ENCODE data around the gene CEP41. TPM values are rescaled to one million over a fixed set of nuclear protein-coding genes. Genes with fewer than 3 reads are reported as not detected.

The CEP41 gene
- total RNA-seq, 4 donors from 2014 or later = 1.9 to 14.0 (median 5.6) TPM

DNA sequence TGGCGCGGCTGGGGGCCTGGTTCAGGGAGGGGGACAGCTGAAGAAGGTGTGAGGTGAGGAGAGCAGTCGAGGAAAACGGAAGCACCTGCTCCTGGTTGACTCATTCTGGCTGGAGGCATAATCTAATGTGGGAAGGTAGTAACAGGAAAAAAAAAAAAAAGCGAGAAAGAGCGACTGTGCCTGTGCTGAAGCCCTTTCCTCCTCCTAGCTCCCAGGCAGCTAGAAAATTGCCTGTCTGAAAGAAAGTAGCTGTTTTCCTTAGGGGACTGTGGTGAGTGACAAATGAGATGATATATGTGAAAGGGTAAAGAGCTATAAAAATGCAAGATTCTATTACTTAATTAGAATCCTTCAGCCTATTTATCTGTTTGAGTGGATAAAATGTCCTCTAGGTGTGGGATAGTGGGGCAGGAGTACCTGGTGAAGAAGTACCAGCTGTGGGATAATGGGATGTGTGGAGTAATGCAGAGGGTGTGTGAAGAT is 46.2 kb upstream of the CEP41 start:
- TF ChIP-seq, protein P1, sequence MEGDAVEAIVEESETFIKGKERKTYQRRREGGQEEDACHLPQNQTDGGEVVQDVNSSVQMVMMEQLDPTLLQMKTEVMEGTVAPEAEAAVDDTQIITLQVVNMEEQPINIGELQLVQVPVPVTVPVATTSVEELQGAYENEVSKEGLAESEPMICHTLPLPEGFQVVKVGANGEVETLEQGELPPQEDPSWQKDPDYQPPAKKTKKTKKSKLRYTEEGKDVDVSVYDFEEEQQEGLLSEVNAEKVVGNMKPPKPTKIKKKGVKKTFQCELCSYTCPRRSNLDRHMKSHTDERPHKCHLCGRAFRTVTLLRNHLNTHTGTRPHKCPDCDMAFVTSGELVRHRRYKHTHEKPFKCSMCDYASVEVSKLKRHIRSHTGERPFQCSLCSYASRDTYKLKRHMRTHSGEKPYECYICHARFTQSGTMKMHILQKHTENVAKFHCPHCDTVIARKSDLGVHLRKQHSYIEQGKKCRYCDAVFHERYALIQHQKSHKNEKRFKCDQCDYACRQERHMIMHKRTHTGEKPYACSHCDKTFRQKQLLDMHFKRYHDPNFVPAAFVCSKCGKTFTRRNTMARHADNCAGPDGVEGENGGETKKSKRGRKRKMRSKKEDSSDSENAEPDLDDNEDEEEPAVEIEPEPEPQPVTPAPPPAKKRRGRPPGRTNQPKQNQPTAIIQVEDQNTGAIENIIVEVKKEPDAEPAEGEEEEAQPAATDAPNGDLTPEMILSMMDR (IDR thresholded peaks at IDR 0.05) = no peak
- no peak for TF ChIP-seq POLR2A (IDR thresholded peaks at IDR 0.05)
- Histone ChIP-seq H3K27ac (peak overlapping the region; percentile 32 to 84 (median 56)), H3K27me3 (no peaks in the 10 kb centered on the region), H3K4me1 (peaks cover 0 to 5% (median 1%) of the 10 kb centered on the region in 4 donors), H3K4me3 (peak overlapping the region; percentile 48 to 68 (median 57)), H3K9me3 (no peaks in the 10 kb centered on the region), H3K36me3 (no peaks in the 10 kb centered on the region)
- no peak for DNase-seq

DNA sequence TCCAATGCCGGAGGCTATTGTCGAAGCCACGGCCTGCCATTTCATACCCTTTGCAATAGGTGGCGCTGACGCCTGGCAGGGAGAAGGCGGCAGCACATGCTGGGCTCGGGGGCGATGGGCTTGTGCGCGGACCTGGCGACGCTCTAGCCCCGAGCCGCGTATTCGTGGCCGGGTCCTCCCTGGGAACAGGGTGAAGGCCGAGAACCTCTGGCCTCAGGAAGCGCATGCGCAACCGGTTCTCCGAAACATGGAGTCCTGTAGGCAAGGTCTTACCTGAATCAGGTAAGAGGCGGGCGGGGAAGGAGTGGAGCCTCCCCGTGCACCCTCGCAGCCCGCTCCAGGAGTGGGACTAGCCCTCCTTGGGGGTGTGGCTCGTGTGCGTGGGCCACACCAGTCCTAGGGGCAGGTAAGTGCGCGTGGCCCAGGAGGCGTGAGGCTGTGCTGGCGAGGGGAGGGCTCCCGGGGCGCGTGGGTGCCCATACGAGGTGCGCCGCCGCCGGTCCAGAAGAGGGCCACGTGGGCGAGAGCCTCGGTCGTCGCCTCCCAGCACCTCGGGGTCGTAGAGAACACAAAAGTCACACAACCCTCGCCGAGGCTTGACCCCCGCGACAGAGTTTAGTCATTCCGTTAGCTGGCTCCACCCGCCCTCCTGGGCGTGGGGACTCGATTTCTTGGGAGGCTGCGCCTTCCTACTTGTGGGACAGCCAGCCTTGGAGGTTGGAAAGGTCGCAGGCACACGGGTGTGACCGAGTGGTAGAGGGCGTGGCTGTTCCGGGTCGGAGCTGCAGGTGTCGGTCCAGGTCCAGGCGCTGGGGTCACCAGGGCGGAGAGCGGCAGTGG is 45.5 kb upstream of the CEP41 start:
- peaks cover 0 to 5% (median 0%) of the 10 kb centered on the region in 4 donors for H3K4me1 ChIP-seq
- H3K27ac ChIP-seq = peak overlapping the region; percentile 32 to 84 (median 56)
- H3K36me3 ChIP-seq = no peaks in the 10 kb centered on the region
- H3K27me3 ChIP-seq = no peaks in the 10 kb centered on the region
- H3K9me3 ChIP-seq = no peaks in the 10 kb centered on the region
- TF ChIP-seq, protein P1 (IDR thresholded peaks at IDR 0.05) = peak in 5 of 6 experiments; percentile 34 to 89 (median 82)
- TF ChIP-seq POLR2A (IDR thresholded peaks at IDR 0.05) = no peak
- peak overlapping the region; percentile 48 to 68 (median 57) for H3K4me3 ChIP-seq
- DNase-seq = peak; percentile 70 to 90 (median 88)

DNA sequence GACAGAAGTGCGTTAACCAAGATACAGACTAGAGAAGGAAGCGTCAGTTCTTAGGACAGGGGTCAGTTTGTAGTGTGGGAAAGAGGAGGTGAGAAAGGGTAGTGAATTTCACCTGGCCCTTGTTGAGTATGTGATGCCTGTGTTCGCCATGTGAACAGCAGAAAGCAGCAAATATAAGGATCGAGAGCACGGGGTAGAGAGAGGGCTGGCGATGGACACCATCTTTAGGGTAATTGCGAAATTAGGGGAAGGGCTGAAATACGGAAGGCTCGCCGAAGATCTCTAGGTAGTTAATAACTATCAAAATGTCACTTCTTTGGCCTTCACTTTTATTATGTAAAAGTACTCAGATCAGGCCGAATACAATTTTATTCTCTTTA is 44.9 kb upstream of the CEP41 start:
- Histone ChIP-seq H3K27me3 (no peaks in the 10 kb centered on the region), H3K9me3 (no peaks in the 10 kb centered on the region), H3K36me3 (no peaks in the 10 kb centered on the region), H3K4me3 (peak overlapping the region; percentile 48 to 68 (median 57)), H3K27ac (peak overlapping the region in 3 of 4 donors; percentile 55 to 84 (median 58)), H3K4me1 (peaks cover 0 to 5% (median 0%) of the 10 kb centered on the region in 4 donors)
- TF ChIP-seq POLR2A (IDR thresholded peaks at IDR 0.05) = no peak
- DNase-seq = no peak

DNA sequence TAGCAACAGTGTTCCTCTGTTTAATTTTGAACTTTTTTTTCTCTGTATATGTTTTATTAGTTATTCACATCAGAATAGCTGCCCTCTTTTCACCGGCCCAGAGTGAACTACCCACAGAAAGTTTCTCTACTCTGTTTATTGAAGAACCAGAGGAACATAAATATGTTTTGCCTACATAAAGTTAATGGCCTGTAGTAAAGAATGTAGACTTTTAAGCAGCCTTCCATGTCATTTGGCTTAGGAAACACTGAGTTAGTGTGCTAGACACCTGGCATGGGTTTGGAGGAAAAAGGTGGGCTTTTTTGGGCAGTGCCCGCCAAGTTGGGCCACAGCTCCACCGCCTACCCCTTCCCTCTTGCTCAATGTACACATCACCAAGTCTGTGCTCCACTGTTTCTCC is 42.2 kb upstream of the CEP41 start:
- DNase-seq = no peak
- Histone ChIP-seq H3K27ac (no peak overlapping the region), H3K9me3 (no peaks in the 10 kb centered on the region), H3K4me1 (peaks cover 0 to 5% (median 0%) of the 10 kb centered on the region in 4 donors), H3K4me3 (no peak overlapping the region), H3K27me3 (no peaks in the 10 kb centered on the region), H3K36me3 (no peaks in the 10 kb centered on the region)
- TF ChIP-seq, protein P1 (IDR thresholded peaks at IDR 0.05) = no peak
- no peak for TF ChIP-seq POLR2A (IDR thresholded peaks at IDR 0.05)

DNA sequence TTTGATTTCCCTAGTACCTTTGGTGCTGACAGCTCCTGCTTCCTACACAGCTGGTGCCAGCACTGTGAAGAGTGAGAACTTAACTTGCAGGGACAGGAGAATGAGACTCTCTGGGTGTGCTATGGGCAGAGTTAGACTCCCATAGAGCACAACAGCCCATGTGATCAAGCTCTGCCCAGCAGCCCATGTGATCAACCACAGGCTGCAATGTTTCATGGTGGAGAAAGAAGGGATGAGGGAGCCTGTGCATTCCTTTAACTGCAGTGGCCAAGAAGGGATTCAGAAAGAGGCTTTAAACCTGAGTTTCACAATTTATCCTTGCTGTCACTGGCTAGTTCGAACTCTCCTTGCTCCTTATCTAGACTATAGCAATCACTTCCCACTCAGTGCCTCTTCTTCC is 41.1 kb upstream of the CEP41 start:
- no peak for DNase-seq
- H3K27ac ChIP-seq = no peak overlapping the region

More for the DNA sequence above, 41.1 kb upstream of the CEP41 start:
- Histone ChIP-seq H3K4me3 (no peak overlapping the region), H3K27me3 (no peaks in the 10 kb centered on the region), H3K4me1 (peaks cover 0 to 5% (median 0%) of the 10 kb centered on the region in 4 donors), H3K36me3 (no peaks in the 10 kb centered on the region), H3K9me3 (no peaks in the 10 kb centered on the region)
- TF ChIP-seq POLR2A (IDR thresholded peaks at IDR 0.05) = no peak
- TF ChIP-seq, protein P1 (IDR thresholded peaks at IDR 0.05) = no peak

All from Peyer's patch (tissue), 4 donors.